ENCODE data around the gene TTC28. TPM values are rescaled to one million over a fixed set of nuclear protein-coding genes. Genes with fewer than 3 reads are reported as not detected.

Gene TTC28
- total RNA-seq, 1 experiment from 2014 or later, result 0.12 TPM

- no peaks in the 10 kb centered on the region for H4K20me1 ChIP-seq (ENCODE audit: insufficient read depth)
- BruUV-seq (replicated peaks), result no TSS peak
- no peak overlapping the region for H3K4me2 ChIP-seq (ENCODE audit: low read length)
- RAD21 ChIA-PET (ENCODE audit: low non-redundant PET in 1 of 2, low total read pairs in 2 of 2, uncharacterized antibody in 2 of 2, unreplicated experiment in 2 of 2), result no interaction called here
- H3K27ac ChIP-seq (ENCODE audit: low read depth, low read length), result no peak overlapping the region
- no peak overlapping the region for H2AFZ ChIP-seq (ENCODE audit: low read depth, low read length, poor library complexity, severe bottlenecking)
- intact Hi-C loops (cut with micrococcal nuclease), result no loop called here
- H3K9ac ChIP-seq (ENCODE audit: low read length), result no peak overlapping the region
- ATAC-seq, result no peak
- no peak for TF ChIP-seq REST (IDR thresholded peaks at IDR 0.05; ENCODE audit: low read depth)
- TF ChIP-seq YY1 (IDR thresholded peaks at IDR 0.05; ENCODE audit: extremely low read depth, insufficient replicate concordance, low read depth, low read length), result no peak
- TF ChIP-seq RAD21 (IDR thresholded peaks at IDR 0.05; ENCODE audit: low read depth), result no peak
- TF ChIP-seq POLR2A (IDR thresholded peaks at IDR 0.05; ENCODE audit: borderline replicate concordance, extremely low read depth, insufficient read depth, insufficient read length), result no peak
- TF ChIP-seq JUND (IDR thresholded peaks at IDR 0.05), result no peak
- TF ChIP-seq EGR1 (IDR thresholded peaks at IDR 0.05; ENCODE audit: low read depth), result no peak
- TF ChIP-seq ATF3 (IDR thresholded peaks at IDR 0.05), result no peak
- no peak for TF ChIP-seq SIN3A (IDR thresholded peaks at IDR 0.05; ENCODE audit: low read depth)
- no peak for TF ChIP-seq POLR2AphosphoS5 (IDR thresholded peaks at IDR 0.05; ENCODE audit: low read depth, low read length)
- TF ChIP-seq ZFX (IDR thresholded peaks at IDR 0.05), result no peak
- no peak for TF ChIP-seq CBX3 (IDR thresholded peaks at IDR 0.05; ENCODE audit: low read depth)
- TF ChIP-seq EZH2phosphoT487 (IDR thresholded peaks at IDR 0.05; ENCODE audit: borderline replicate concordance), result no peak
- TF ChIP-seq ZNF274 (IDR thresholded peaks at IDR 0.05; ENCODE audit: low read depth, low read length), result no peak
- no peak for TF ChIP-seq MAX (IDR thresholded peaks at IDR 0.05)
- TF ChIP-seq TCF7L2 (IDR thresholded peaks at IDR 0.05; ENCODE audit: borderline replicate concordance, extremely low read depth, insufficient read depth, insufficient read length), result no peak
- no peak for TF ChIP-seq SRF (IDR thresholded peaks at IDR 0.05; ENCODE audit: low read depth)
- POLR2A ChIA-PET, result no interaction called here
- CTCF ChIA-PET, result no interaction called here
- H3K4me1 ChIP-seq (ENCODE audit: control insufficient read depth in 1 of 2, insufficient read depth in 2 of 2, low read length in 2 of 2), result no peaks in the 10 kb centered on the region
- H3K27me3 ChIP-seq (ENCODE audit: insufficient read depth, low read length), result peaks cover 96% of the 10 kb centered on the region
- no peaks in the 10 kb centered on the region for H3K79me2 ChIP-seq (ENCODE audit: insufficient read depth, low read length)
- DNase-seq (ENCODE audit: low read depth, low spot score), result no peak
- H3K9me2 ChIP-seq (ENCODE audit: insufficient read depth), result no peaks in the 10 kb centered on the region
- H3K4me3 ChIP-seq (replicated peaks in 1 of 2; ENCODE audit: low read depth in 1 of 2, low read length in 2 of 2), result no peak overlapping the region
- H3K9me3 ChIP-seq (ENCODE audit: control insufficient read depth in 1 of 2, insufficient read depth in 1 of 2, low read depth in 1 of 2, low read length in 2 of 2), result no peaks in the 10 kb centered on the region
- H3K36me3 ChIP-seq (ENCODE audit: control insufficient read depth in 1 of 2, insufficient read depth in 2 of 2, low read length in 2 of 2), result no peaks in the 10 kb centered on the region
Observed at GRCh38 chr22:28143241-28143865, 536.3 kb downstream of the TTC28 start.
